NT2/D1 (cell line): ENCODE measurements around the gene CHPT1.
"Not testable (repeated sequence)": the region's sequence is repeated elsewhere in the genome, so short reads cannot be mapped to it uniquely, and the experiment has no call there.

Experiments used
- SUZ12 ChIP-seq: IDR thresholded peaks from 2 replicates; pipeline ENCODE4 v1.6.1; 2011; ENCODE audit not compliant: insufficient read length, insufficient read depth; ENCODE audit errors: extremely low read depth
- YY1 ChIP-seq: IDR thresholded peaks from 2 replicates; pipeline ENCODE4 v1.6.1; 2011; ENCODE audit not compliant: insufficient read length, insufficient read depth
- ZNF274 ChIP-seq: IDR thresholded peaks from 2 replicates; pipeline ENCODE4 v1.6.1; 2011; ENCODE audit warnings: mild to moderate bottlenecking, low read depth, low read length

- TF ChIP-seq YY1, ZNF274, SUZ12: not testable (repeated sequence)
These were observed 20.9 kb upstream of the CHPT1 start for GRCh38 chr12:101676497-101676896.
